GM19193 (cell line): ENCODE data around the gene GLT6D1.

Experiments
- POLR2A ChIP-seq: IDR thresholded peaks from 4 replicates; pipeline ENCODE4 v1.6.1; 2011; ENCODE audit not compliant: insufficient read depth, insufficient read length; ENCODE audit errors: extremely low read depth

The GLT6D1 gene

GRCh38 chr9:135666534-135667462 is 27.5 kb upstream of the GLT6D1 start:
- no peak for TF ChIP-seq POLR2A

- TF ChIP-seq POLR2A, result no peak
Measured at GRCh38 chr9:135665795-135666189, 26.5 kb upstream of the GLT6D1 start.

GRCh38 chr9:135664801-135665794 is 25.8 kb upstream of the GLT6D1 start:
- no peak for TF ChIP-seq POLR2A

- no peak for TF ChIP-seq POLR2A
Measured at GRCh38 chr9:135664266-135664665, 24.9 kb upstream of the GLT6D1 start.

GRCh38 chr9:135663857-135664256 is 24.5 kb upstream of the GLT6D1 start:
- TF ChIP-seq POLR2A, result no peak

GRCh38 chr9:135663451-135663770 is 24.1 kb upstream of the GLT6D1 start:
- TF ChIP-seq POLR2A, result no peak

- TF ChIP-seq POLR2A, result no peak
Measured at GRCh38 chr9:135662758-135663450, 23.6 kb upstream of the GLT6D1 start, which contains the start of gene LCN9. Gene LCN9 (plus strand): TSS chr9:135663309. CDS start chr9:135663322, 13 bp downstream.

- no peak for TF ChIP-seq POLR2A
Measured at GRCh38 chr9:135661816-135662560, 22.6 kb upstream of the GLT6D1 start.

- TF ChIP-seq POLR2A, result no peak
Measured at GRCh38 chr9:135660407-135660806, 21.1 kb upstream of the GLT6D1 start.

- no peak for TF ChIP-seq POLR2A
Measured at GRCh38 chr9:135659252-135659651, 19.9 kb upstream of the GLT6D1 start.

- TF ChIP-seq POLR2A, result no peak
Measured at GRCh38 chr9:135657416-135657815, 18.1 kb upstream of the GLT6D1 start.

- no peak for TF ChIP-seq POLR2A
Measured at GRCh38 chr9:135655317-135655716, 16.0 kb upstream of the GLT6D1 start.

GRCh38 chr9:135650408-135650807 is 11.1 kb upstream of the GLT6D1 start:
- TF ChIP-seq POLR2A, result no peak

GRCh38 chr9:135649508-135649907 is 10.2 kb upstream of the GLT6D1 start:
- no peak for TF ChIP-seq POLR2A

GRCh38 chr9:135648494-135649410 is 9.4 kb upstream of the GLT6D1 start:
- TF ChIP-seq POLR2A, result no peak
